HEK293 (cell line): ENCODE measurements around the gene CLIP1.

ENCODE experiments used
- GFI1B ChIP-seq: fragments of 450-650 bp; formaldehyde crosslinking; IDR thresholded peaks from 2 replicates; pipeline ENCODE4 v1.5.1; 2016; ENCODE audit warnings: missing biosample characterization, missing genetic modification characterization
- GLIS2 ChIP-seq: fragments of 450-650 bp; formaldehyde crosslinking; IDR thresholded peaks from 2 replicates; pipeline ENCODE4 v1.5.1; 2016; ENCODE audit warnings: missing biosample characterization, missing genetic modification characterization
- HOXD13 ChIP-seq: sonication (generic); formaldehyde crosslinking; IDR thresholded peaks from 2 replicates; pipeline ENCODE4 v1.8.0; 2022; ENCODE audit warnings: missing genetic modification reagents, borderline replicate concordance
- KLF8 ChIP-seq: fragments of 450-650 bp; formaldehyde crosslinking; IDR thresholded peaks from 2 replicates; pipeline ENCODE4 v1.5.1; 2016; ENCODE audit warnings: missing biosample characterization, missing genetic modification characterization
- MEIS1 ChIP-seq: sonication (generic); formaldehyde crosslinking; IDR thresholded peaks from 2 replicates; pipeline ENCODE4 v1.8.1; 2022; ENCODE audit warnings: missing genetic modification reagents, mild to moderate bottlenecking, borderline replicate concordance
- RBAK ChIP-seq: fragments of 450-650 bp; formaldehyde crosslinking; IDR thresholded peaks from 2 replicates; pipeline ENCODE4 v1.5.1; 2016; ENCODE audit warnings: missing biosample characterization, missing genetic modification characterization
- SCRT2 ChIP-seq: fragments of 450-650 bp; formaldehyde crosslinking; IDR thresholded peaks from 2 replicates; pipeline ENCODE4 v1.5.1; 2016; ENCODE audit warnings: missing biosample characterization, missing genetic modification characterization
- SP3 ChIP-seq: fragments of 450-650 bp; formaldehyde crosslinking; IDR thresholded peaks from 2 replicates; pipeline ENCODE4 v1.5.1; 2016; ENCODE audit warnings: missing biosample characterization, missing genetic modification characterization
- ZBTB1 ChIP-seq: fragments of 450-650 bp; formaldehyde crosslinking; IDR thresholded peaks from 2 replicates; pipeline ENCODE4 v1.5.1; 2016; ENCODE audit warnings: missing biosample characterization, missing genetic modification characterization
- ZBTB21 ChIP-seq: fragments of 450-650 bp; formaldehyde crosslinking; IDR thresholded peaks from 2 replicates; pipeline ENCODE4 v1.5.1; 2017; ENCODE audit warnings: missing biosample characterization, missing genetic modification characterization
- ZFP41 ChIP-seq: fragments of 450-650 bp; formaldehyde crosslinking; IDR thresholded peaks from 2 replicates; pipeline ENCODE4 v1.5.1; 2016; ENCODE audit warnings: missing biosample characterization, missing genetic modification characterization, borderline replicate concordance
- ZFP69B ChIP-seq: fragments of 450-650 bp; formaldehyde crosslinking; IDR thresholded peaks from 2 replicates; pipeline ENCODE4 v1.5.1; 2016; ENCODE audit warnings: missing biosample characterization, missing genetic modification characterization
- ZIC2 ChIP-seq: fragments of 450-650 bp; formaldehyde crosslinking; IDR thresholded peaks from 2 replicates; pipeline ENCODE4 v1.5.1; 2016; ENCODE audit warnings: missing biosample characterization, missing genetic modification characterization
- ZNF121 ChIP-seq: fragments of 450-650 bp; formaldehyde crosslinking; IDR thresholded peaks from 2 replicates; pipeline ENCODE4 v1.5.1; 2016; ENCODE audit warnings: missing biosample characterization, missing genetic modification characterization
- ZNF311 ChIP-seq: fragments of 450-650 bp; formaldehyde crosslinking; IDR thresholded peaks from 2 replicates; pipeline ENCODE4 v1.5.1; 2017; ENCODE audit warnings: missing biosample characterization, missing genetic modification characterization, borderline replicate concordance
- ZNF324 ChIP-seq: fragments of 450-650 bp; formaldehyde crosslinking; IDR thresholded peaks from 2 replicates; pipeline ENCODE4 v1.5.1; 2016; ENCODE audit warnings: missing biosample characterization, missing genetic modification characterization
- ZNF335 ChIP-seq: fragments of 450-650 bp; formaldehyde crosslinking; conservative IDR thresholded peaks from 2 replicates; pipeline ENCODE4 v1.5.1; 2016; ENCODE audit warnings: missing biosample characterization, missing genetic modification characterization
- ZNF404 ChIP-seq: fragments of 450-650 bp; formaldehyde crosslinking; IDR thresholded peaks from 2 replicates; pipeline ENCODE4 v1.5.1; 2017; ENCODE audit warnings: missing biosample characterization, missing genetic modification characterization
- ZNF416 ChIP-seq: fragments of 450-650 bp; formaldehyde crosslinking; IDR thresholded peaks from 2 replicates; pipeline ENCODE4 v1.5.1; 2016; ENCODE audit warnings: missing biosample characterization, missing genetic modification characterization
- ZNF501 ChIP-seq: fragments of 450-650 bp; formaldehyde crosslinking; IDR thresholded peaks from 2 replicates; pipeline ENCODE4 v1.5.1; 2016; ENCODE audit warnings: missing biosample characterization, missing genetic modification characterization
- ZNF600 ChIP-seq: fragments of 450-650 bp; formaldehyde crosslinking; IDR thresholded peaks from 2 replicates; pipeline ENCODE4 v1.5.1; 2016; ENCODE audit warnings: missing biosample characterization, missing genetic modification characterization
- ZNF624 ChIP-seq: fragments of 450-650 bp; formaldehyde crosslinking; IDR thresholded peaks from 2 replicates; pipeline ENCODE4 v1.5.1; 2017; ENCODE audit warnings: missing biosample characterization, missing genetic modification characterization
- ZNF654 ChIP-seq: fragments of 450-650 bp; formaldehyde crosslinking; IDR thresholded peaks from 2 replicates; pipeline ENCODE4 v1.5.1; 2016; ENCODE audit warnings: low read depth, missing biosample characterization, missing genetic modification characterization
- ZNF670 ChIP-seq: fragments of 450-650 bp; formaldehyde crosslinking; IDR thresholded peaks from 2 replicates; pipeline ENCODE4 v1.5.1; 2016; ENCODE audit warnings: missing biosample characterization, missing genetic modification characterization, low read depth
- ZNF768 ChIP-seq: fragments of 450-650 bp; formaldehyde crosslinking; IDR thresholded peaks from 2 replicates; pipeline ENCODE4 v1.5.1; 2018; ENCODE audit warnings: missing biosample characterization, mild to moderate bottlenecking, missing genetic modification characterization
- ZNF837 ChIP-seq: fragments of 450-650 bp; formaldehyde crosslinking; IDR thresholded peaks from 2 replicates; pipeline ENCODE4 v1.5.1; 2016; ENCODE audit warnings: missing biosample characterization, missing genetic modification characterization
- TF ChIP-seq, protein P1 (sequence below): fragments of 450-650 bp; formaldehyde crosslinking; IDR thresholded peaks from 2 replicates; pipeline ENCODE4 v1.5.1; 2016; ENCODE audit warnings: missing biosample characterization, missing genetic modification characterization
- TF ChIP-seq, protein P2 (sequence below): fragments of 450-650 bp; formaldehyde crosslinking; IDR thresholded peaks from 2 replicates; pipeline ENCODE4 v1.5.1; 2016; ENCODE audit warnings: missing biosample characterization, missing genetic modification characterization
- TF ChIP-seq, protein P3 (sequence below): fragments of 450-650 bp; formaldehyde crosslinking; IDR thresholded peaks from 2 replicates; pipeline ENCODE4 v1.5.1; 2016; ENCODE audit warnings: missing biosample characterization, missing genetic modification characterization
- TF ChIP-seq, protein P4 (sequence below): fragments of 450-650 bp; formaldehyde crosslinking; IDR thresholded peaks from 2 replicates; pipeline ENCODE4 v1.5.1; 2016; ENCODE audit warnings: missing biosample characterization, missing genetic modification characterization
- TF ChIP-seq, protein P5 (sequence below): fragments of 450-650 bp; formaldehyde crosslinking; IDR thresholded peaks from 2 replicates; pipeline ENCODE4; 2016; ENCODE audit warnings: missing biosample characterization, missing genetic modification characterization

Gene CLIP1

DNA sequence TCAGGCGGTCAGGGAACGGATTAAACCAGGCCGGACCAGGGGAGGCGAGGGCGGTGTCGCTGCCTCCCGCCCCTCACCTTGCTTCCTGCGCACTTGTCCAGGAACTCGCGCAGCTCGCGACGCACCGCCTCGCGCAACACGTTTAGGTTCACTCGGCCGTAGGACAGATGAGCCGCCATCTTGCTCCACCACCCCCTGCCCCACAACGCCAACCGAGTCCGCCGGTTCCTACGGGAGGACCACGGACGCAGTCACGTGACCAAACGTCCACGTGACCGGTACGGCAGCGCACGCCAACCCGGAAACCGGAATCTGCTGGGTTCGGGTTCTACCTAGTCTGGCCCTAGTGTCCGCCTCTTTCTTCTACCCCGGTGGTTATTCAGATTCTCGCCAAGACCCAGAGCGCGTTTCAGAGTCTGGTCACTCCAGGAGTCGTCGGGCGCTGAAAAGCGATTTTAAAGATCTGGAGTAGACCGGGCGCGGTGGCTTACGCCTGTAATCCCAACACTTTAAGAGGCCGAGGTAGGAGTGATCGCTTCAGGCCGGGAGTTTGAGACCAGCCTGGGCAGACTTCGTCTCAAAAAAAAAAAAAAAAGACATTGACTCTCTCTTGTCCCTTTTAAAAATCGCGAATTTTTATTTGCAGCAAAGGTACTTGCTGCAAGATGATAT, 156.1 kb downstream of the CLIP1 start, which contains the start of gene VPS33A (continued):
- TF ChIP-seq, protein P1, sequence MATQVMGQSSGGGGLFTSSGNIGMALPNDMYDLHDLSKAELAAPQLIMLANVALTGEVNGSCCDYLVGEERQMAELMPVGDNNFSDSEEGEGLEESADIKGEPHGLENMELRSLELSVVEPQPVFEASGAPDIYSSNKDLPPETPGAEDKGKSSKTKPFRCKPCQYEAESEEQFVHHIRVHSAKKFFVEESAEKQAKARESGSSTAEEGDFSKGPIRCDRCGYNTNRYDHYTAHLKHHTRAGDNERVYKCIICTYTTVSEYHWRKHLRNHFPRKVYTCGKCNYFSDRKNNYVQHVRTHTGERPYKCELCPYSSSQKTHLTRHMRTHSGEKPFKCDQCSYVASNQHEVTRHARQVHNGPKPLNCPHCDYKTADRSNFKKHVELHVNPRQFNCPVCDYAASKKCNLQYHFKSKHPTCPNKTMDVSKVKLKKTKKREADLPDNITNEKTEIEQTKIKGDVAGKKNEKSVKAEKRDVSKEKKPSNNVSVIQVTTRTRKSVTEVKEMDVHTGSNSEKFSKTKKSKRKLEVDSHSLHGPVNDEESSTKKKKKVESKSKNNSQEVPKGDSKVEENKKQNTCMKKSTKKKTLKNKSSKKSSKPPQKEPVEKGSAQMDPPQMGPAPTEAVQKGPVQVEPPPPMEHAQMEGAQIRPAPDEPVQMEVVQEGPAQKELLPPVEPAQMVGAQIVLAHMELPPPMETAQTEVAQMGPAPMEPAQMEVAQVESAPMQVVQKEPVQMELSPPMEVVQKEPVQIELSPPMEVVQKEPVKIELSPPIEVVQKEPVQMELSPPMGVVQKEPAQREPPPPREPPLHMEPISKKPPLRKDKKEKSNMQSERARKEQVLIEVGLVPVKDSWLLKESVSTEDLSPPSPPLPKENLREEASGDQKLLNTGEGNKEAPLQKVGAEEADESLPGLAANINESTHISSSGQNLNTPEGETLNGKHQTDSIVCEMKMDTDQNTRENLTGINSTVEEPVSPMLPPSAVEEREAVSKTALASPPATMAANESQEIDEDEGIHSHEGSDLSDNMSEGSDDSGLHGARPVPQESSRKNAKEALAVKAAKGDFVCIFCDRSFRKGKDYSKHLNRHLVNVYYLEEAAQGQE (tag by site-specific recombination), result peak; percentile 62; the same call in 1 of the 2 replicates
- TF ChIP-seq ZNF600 (tag by site-specific recombination) (peak; percentile 95), ZNF324 (peak; percentile 98), ZNF404 (tag by site-specific recombination) (0 out of 2 replicates have a peak, but pooled peaks have one; percentile 29), ZNF311 (tag by site-specific recombination) (no peak), RBAK (tag by site-specific recombination) (peak; percentile 37; the same call in 1 of the 2 replicates), ZFP69B (tag by site-specific recombination) (peak; percentile 87), GFI1B (tag by site-specific recombination) (no peak), SCRT2 (peak; percentile 90), ZNF335 (tag by site-specific recombination) (peak; percentile 99), ZNF768 (tag by site-specific recombination) (no peak), SP3 (peak; percentile 84), HOXD13 (CRISPR knock-in tag) (peak; percentile 82; the same call in 1 of the 2 replicates), ZBTB21 (tag by site-specific recombination) (peak; percentile 84; the same call in 1 of the 2 replicates), MEIS1 (CRISPR knock-in tag) (no peak), ZNF837 (tag by site-specific recombination) (no peak), GLIS2 (tag by site-specific recombination) (peak; percentile 72; the same call in 1 of the 2 replicates), KLF8 (tag by site-specific recombination) (peak; percentile 96), ZNF654 (tag by site-specific recombination) (peak; percentile 2; the same call in 1 of the 2 replicates), ZBTB1 (tag by site-specific recombination) (no peak), ZNF624 (tag by site-specific recombination) (no peak), ZNF501 (tag by site-specific recombination) (peak; percentile 97), ZNF121 (tag by site-specific recombination) (peak; percentile 55; the same call in 1 of the 2 replicates), ZNF670 (tag by site-specific recombination) (no peak), ZNF416 (tag by site-specific recombination) (no peak), ZIC2 (peak; percentile 56; the same call in 1 of the 2 replicates), ZFP41 (tag by site-specific recombination) (no peak)
- TF ChIP-seq, protein P2, sequence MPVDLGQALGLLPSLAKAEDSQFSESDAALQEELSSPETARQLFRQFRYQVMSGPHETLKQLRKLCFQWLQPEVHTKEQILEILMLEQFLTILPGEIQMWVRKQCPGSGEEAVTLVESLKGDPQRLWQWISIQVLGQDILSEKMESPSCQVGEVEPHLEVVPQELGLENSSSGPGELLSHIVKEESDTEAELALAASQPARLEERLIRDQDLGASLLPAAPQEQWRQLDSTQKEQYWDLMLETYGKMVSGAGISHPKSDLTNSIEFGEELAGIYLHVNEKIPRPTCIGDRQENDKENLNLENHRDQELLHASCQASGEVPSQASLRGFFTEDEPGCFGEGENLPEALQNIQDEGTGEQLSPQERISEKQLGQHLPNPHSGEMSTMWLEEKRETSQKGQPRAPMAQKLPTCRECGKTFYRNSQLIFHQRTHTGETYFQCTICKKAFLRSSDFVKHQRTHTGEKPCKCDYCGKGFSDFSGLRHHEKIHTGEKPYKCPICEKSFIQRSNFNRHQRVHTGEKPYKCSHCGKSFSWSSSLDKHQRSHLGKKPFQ (tag by site-specific recombination), result peak; percentile 78; the same call in 1 of the 2 replicates
- TF ChIP-seq, protein P3, sequence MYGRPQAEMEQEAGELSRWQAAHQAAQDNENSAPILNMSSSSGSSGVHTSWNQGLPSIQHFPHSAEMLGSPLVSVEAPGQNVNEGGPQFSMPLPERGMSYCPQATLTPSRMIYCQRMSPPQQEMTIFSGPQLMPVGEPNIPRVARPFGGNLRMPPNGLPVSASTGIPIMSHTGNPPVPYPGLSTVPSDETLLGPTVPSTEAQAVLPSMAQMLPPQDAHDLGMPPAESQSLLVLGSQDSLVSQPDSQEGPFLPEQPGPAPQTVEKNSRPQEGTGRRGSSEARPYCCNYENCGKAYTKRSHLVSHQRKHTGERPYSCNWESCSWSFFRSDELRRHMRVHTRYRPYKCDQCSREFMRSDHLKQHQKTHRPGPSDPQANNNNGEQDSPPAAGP (tag by site-specific recombination), result peak; percentile 97
- TF ChIP-seq, protein P4, sequence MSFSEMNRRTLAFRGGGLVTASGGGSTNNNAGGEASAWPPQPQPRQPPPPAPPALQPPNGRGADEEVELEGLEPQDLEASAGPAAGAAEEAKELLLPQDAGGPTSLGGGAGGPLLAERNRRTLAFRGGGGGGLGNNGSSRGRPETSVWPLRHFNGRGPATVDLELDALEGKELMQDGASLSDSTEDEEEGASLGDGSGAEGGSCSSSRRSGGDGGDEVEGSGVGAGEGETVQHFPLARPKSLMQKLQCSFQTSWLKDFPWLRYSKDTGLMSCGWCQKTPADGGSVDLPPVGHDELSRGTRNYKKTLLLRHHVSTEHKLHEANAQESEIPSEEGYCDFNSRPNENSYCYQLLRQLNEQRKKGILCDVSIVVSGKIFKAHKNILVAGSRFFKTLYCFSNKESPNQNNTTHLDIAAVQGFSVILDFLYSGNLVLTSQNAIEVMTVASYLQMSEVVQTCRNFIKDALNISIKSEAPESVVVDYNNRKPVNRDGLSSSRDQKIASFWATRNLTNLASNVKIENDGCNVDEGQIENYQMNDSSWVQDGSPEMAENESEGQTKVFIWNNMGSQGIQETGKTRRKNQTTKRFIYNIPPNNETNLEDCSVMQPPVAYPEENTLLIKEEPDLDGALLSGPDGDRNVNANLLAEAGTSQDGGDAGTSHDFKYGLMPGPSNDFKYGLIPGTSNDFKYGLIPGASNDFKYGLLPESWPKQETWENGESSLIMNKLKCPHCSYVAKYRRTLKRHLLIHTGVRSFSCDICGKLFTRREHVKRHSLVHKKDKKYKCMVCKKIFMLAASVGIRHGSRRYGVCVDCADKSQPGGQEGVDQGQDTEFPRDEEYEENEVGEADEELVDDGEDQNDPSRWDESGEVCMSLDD (tag by site-specific recombination), result no peak; the same call in 1 of the 2 replicates
- TF ChIP-seq, protein P5, sequence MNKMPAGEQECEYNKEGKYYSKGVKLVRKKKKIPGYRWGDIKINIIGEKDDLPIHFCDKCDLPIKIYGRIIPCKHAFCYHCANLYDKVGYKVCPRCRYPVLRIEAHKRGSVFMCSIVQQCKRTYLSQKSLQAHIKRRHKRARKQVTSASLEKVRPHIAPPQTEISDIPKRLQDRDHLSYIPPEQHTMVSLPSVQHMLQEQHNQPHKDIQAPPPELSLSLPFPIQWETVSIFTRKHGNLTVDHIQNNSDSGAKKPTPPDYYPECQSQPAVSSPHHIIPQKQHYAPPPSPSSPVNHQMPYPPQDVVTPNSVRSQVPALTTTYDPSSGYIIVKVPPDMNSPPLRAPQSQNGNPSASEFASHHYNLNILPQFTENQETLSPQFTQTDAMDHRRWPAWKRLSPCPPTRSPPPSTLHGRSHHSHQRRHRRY (tag by site-specific recombination), result peak; percentile 56; the same call in 1 of the 2 replicates
